PC-9 (cell line): ENCODE data around the gene ANKLE2. TPM values are rescaled to one million over a fixed set of nuclear protein-coding genes. Genes with fewer than 3 reads are reported as not detected.
A peak's percentile ranks its signal among the peaks of the same experiment; 100 is the strongest.

Experiments used
- BruUV-seq: library from RNA; stranded (reverse); fragments of 400-500 nt; replicated peaks from 2 replicates; lab custom pipeline; 2021; lab: Mats Ljungman, UMichigan
- CTCF ChIA-PET: fragments of 300-600 bp; sonication (Branson Sonifier 250); formaldehyde crosslinking; loops from one replicate; lab custom pipeline; 2022; ENCODE audit warnings: antibody characterized with exemption; lab: Charles Lee
- POLR2A ChIA-PET: fragments of 300-600 bp; sonication (Branson Sonifier 250); formaldehyde crosslinking; loops from one replicate; lab custom pipeline; 2022; ENCODE audit warnings: antibody characterized with exemption; ENCODE audit not compliant: unreplicated experiment; lab: Charles Lee
- DNase-seq, 2 experiments: peaks; one replicate each; pipeline versions ENCODE4 v3.0.0 to v3.0.0-alpha.2; 2015 to 2022; ENCODE audit warnings: mixed read lengths in 1 of 2
- H2AFZ ChIP-seq: fragments of 200-600 bp; sonication (generic); 2 replicates; pipeline ENCODE4 v1.8.1; 2017; ENCODE audit warnings: antibody characterized with exemption
- H3F3A ChIP-seq: fragments of 200-600 bp; sonication (generic); 2 replicates; pipeline ENCODE4 v1.8.1; 2017; ENCODE audit warnings: antibody characterized with exemption, mild to moderate bottlenecking, low read depth; ENCODE audit not compliant: insufficient read depth
- H3K27ac ChIP-seq: fragments of 200-600 bp; sonication (generic); 2 replicates; pipeline ENCODE4 v1.6.1; 2016; ENCODE audit warnings: mixed run types
- H3K27me3 ChIP-seq: fragments of 200-600 bp; sonication (generic); 2 replicates; pipeline ENCODE4 v1.6.1; 2016; ENCODE audit warnings: low read depth, mixed run types; ENCODE audit not compliant: insufficient read depth
- H3K36me3 ChIP-seq: fragments of 200-600 bp; sonication (generic); 2 replicates; pipeline ENCODE4 v1.6.1; 2016; ENCODE audit warnings: low read depth, mixed run types
- H3K4me1 ChIP-seq: fragments of 200-600 bp; sonication (generic); replicated peaks from 2 replicates; pipeline ENCODE4 v1.6.1; 2016; ENCODE audit warnings: mixed run types; ENCODE audit not compliant: insufficient read depth
- H3K4me2 ChIP-seq: fragments of 200-600 bp; sonication (generic); 2 replicates; pipeline ENCODE4 v1.6.1; 2017; ENCODE audit warnings: mixed run types
- H3K4me3 ChIP-seq: fragments of 200-600 bp; sonication (generic); 2 replicates; pipeline ENCODE4 v1.6.1; 2016; ENCODE audit warnings: mixed run types
- H3K79me2 ChIP-seq: fragments of 200-600 bp; sonication (generic); 2 replicates; pipeline ENCODE4 v1.6.1; 2017; ENCODE audit warnings: low read depth, mixed run types
- H3K9me2 ChIP-seq: fragments of 200-600 bp; sonication (generic); 2 replicates; pipeline ENCODE4 v1.8.1; 2017; ENCODE audit warnings: mild to moderate bottlenecking; ENCODE audit not compliant: insufficient read depth
- H3K9me3 ChIP-seq: fragments of 200-600 bp; sonication (generic); 2 replicates; pipeline ENCODE4 v1.8.1; 2016; ENCODE audit warnings: low read depth; ENCODE audit not compliant: insufficient read depth
- H4K20me1 ChIP-seq: fragments of 200-600 bp; sonication (generic); 2 replicates; pipeline ENCODE4 v1.8.1; 2017; ENCODE audit not compliant: insufficient read depth
- CTCF ChIP-seq: fragments of 200-600 bp; sonication (generic); conservative IDR thresholded peaks from 2 replicates; pipeline ENCODE4 v1.6.1; 2017; ENCODE audit warnings: mixed run types, antibody characterized with exemption, mild to moderate bottlenecking, moderate library complexity
- EZH2 ChIP-seq: fragments of 200-600 bp; sonication (generic); IDR thresholded peaks from 2 replicates; pipeline ENCODE4 v1.8.0; 2017; ENCODE audit warnings: antibody characterized with exemption, low read depth
- intact Hi-C: fragments of 100-400 bp; cut with micrococcal nuclease; formaldehyde crosslinking; loops from one replicate; pipeline ENCODE4 v1.10.0; 2022; ENCODE audit not compliant: unreplicated experiment
- total RNA-seq: library from RNA; stranded (reverse); gene quantifications from 2 replicates; pipeline ENCODE4 v1.2.3, GENCODE V29; 2021

The ANKLE2 gene
- total RNA-seq, 1 experiment from 2014 or later: 102 TPM

GRCh38 chr12:132715874-132716273 lies 45.8 kb downstream of the ANKLE2 start:
- intact Hi-C loops: no loop called here
- peaks cover 16% of the 10 kb centered on the region; the same call in 1 of the 2 replicates for H3K36me3 ChIP-seq
- H3K9me3 ChIP-seq: no peaks in the 10 kb centered on the region
- no peak overlapping the region for H2AFZ ChIP-seq
- no peaks in the 10 kb centered on the region for H3K27me3 ChIP-seq
- H3K27ac ChIP-seq: no peak overlapping the region
- CTCF ChIA-PET: no interaction called here
- DNase-seq: no peak
- TF ChIP-seq EZH2 (no peak), CTCF (no peak)
- H3F3A ChIP-seq: peaks cover 29% of the 10 kb centered on the region
- no TSS peak for BruUV-seq
- H3K9me2 ChIP-seq: no peaks in the 10 kb centered on the region
- no peak overlapping the region for H3K4me3 ChIP-seq
- H3K4me1 ChIP-seq: peaks cover 14% of the 10 kb centered on the region
- H4K20me1 ChIP-seq: peaks cover 65% of the 10 kb centered on the region
- H3K79me2 ChIP-seq: peaks cover 38% of the 10 kb centered on the region
- no peak overlapping the region for H3K4me2 ChIP-seq
- POLR2A ChIA-PET: no interaction called here

GRCh38 chr12:132713123-132713522 lies 48.5 kb downstream of the ANKLE2 start:
- TF ChIP-seq EZH2: no peak
- BruUV-seq: no TSS peak
- H3K27me3 ChIP-seq: no peaks in the 10 kb centered on the region
- ChIA-PET POLR2A (no interaction called here), CTCF (no interaction called here)
- peaks cover 46% of the 10 kb centered on the region for H4K20me1 ChIP-seq
- H3K4me3 ChIP-seq: no peak overlapping the region
- H3K9me2 ChIP-seq: no peaks in the 10 kb centered on the region
- no peaks in the 10 kb centered on the region for H3K9me3 ChIP-seq
- intact Hi-C loops: no loop called here
- DNase-seq: no peak
- H3K36me3 ChIP-seq: peaks cover 19% of the 10 kb centered on the region; the same call in 1 of the 2 replicates
- peaks cover 19% of the 10 kb centered on the region for H3K4me1 ChIP-seq
- H3F3A ChIP-seq: peaks cover 26% of the 10 kb centered on the region
- peaks cover 58% of the 10 kb centered on the region for H3K79me2 ChIP-seq
- H3K27ac ChIP-seq: no peak overlapping the region
- H2AFZ ChIP-seq: no peak overlapping the region
- H3K4me2 ChIP-seq: peak overlapping the region; percentile 85; the same call in 1 of the 2 replicates

- Histone ChIP-seq H3K9me3 (no peaks in the 10 kb centered on the region), H2AFZ (peak overlapping the region; percentile 78), H3K27me3 (no peaks in the 10 kb centered on the region), H3K4me3 (peak overlapping the region; percentile 100), H3K4me2 (peak overlapping the region; percentile 85), H3K9me2 (no peaks in the 10 kb centered on the region), H3K4me1 (peaks cover 19% of the 10 kb centered on the region), H3F3A (peaks cover 31% of the 10 kb centered on the region), H3K79me2 (peaks cover 58% of the 10 kb centered on the region), H3K27ac (no peak overlapping the region), H3K36me3 (peaks cover 23% of the 10 kb centered on the region; the same call in 1 of the 2 replicates), H4K20me1 (peaks cover 31% of the 10 kb centered on the region)
- ChIA-PET POLR2A (no interaction called here), CTCF (no interaction called here)
- intact Hi-C loops: no loop called here
- peak in 1 of 2 experiments; percentile 29 for DNase-seq
- BruUV-seq: TSS peak; percentile 44
- TF ChIP-seq EZH2: no peak
- no peak for TF ChIP-seq CTCF
These were observed 50.4 kb downstream of the ANKLE2 start for GRCh38 chr12:132711080-132711843.
